GM19468 (cell line): ENCODE data around the gene SNHG17.
"Not testable (repeated sequence)": the region's sequence is repeated elsewhere in the genome, so short reads cannot be mapped to it uniquely, and the experiment has no call there.

Experiments used
- ATAC-seq: cut with Tn5 transposase; IDR thresholded peaks from one replicate; pipeline ENCODE4 v1.9.1; 2021; ENCODE audit warnings: mild to moderate bottlenecking, moderate library complexity, moderate number of reproducible peaks; ENCODE audit not compliant: unreplicated experiment; ENCODE audit errors: extremely low read depth

SNHG17 gene

DNA sequence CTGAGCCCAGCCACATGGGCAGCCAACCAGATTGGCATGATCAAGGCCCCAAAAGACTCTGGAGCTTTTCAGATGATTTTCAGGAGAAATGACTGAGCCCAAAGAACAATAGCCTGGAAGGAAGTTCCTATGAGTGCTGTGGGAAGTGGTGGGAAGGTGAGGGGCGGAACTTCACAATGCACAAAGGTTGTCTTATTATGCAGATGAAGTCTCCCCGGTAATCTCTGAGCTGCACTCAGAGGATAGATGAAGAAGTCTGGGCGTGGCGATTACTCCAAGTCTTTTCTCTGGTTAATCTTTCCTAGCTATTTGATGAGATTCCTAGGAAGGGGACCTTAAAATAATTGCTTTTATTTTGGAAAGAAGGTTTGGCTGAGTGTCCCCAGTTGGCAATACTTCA is 52.0 kb downstream of the SNHG17 start:
- no peak for ATAC-seq

DNA sequence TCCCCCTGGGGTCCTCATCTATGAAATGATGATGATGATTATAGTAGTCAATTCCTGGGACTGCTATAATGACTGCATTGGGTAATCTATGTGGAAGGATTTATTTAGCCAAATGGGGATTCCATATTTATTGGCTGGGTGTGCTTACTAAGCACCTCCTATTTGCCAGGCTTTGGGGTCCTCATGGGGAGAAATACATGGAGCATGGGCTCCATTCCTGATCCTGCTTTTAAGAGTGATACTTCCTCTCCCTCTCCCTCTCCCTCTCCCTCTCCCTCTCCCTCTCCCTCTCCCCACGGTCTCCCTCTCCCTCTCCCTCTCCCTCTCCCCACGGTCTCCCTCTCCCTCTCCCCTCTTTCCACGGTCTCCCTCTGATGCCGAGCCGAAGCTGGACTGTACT is 57.3 kb downstream of the SNHG17 start:
- not testable (repeated sequence) for ATAC-seq

DNA sequence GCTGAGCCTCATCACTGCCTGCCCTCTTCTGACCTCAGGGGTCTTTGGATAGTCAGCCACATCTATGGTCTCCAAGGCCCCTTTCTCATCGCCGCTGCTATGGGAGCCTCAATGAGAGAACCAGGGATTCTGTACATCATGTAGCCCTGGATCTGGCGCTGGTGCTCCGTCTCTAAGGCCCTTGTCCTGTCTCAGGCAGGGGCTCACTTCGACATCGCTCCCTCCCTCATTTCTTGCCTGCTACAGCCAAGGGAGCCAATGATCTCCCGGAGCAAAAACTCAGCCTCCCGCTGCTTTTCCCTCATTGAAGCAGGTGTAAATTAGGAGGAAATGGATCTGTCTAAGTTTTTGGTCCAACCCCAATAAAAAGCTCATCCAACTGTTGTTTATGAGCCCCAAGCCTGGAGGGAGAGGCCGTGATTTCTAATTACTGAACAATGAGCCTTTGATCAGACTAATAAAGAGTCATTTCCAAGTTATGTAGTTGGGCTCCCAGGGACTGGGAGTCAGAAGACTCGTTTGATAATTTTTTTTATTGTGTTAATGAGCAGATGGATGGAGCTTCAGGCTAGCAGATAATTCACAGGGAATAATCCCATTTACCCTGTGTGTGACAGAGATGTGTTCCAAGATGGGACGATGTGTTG is 58.0 kb downstream of the SNHG17 start:
- ATAC-seq = no peak

DNA sequence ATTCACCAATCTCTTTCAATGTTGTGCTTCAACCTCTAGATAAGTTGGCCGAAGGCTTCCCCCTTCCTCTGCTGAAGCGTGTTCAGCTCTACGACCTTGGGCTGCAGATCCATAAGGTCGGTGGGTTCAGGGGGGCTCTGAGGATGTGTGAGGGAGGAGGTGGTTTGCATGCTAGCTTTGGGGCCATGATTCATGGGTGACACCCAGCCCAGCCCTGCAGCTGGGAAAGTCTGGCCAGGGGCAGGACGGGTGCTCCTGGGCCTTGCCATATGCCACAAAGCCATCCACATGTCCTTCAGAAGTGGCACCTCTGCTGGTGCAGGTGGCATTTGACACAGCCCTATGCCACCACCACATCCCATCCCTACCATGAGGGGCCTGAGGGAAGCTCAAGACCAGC is 61.2 kb downstream of the SNHG17 start:
- no peak for ATAC-seq

DNA sequence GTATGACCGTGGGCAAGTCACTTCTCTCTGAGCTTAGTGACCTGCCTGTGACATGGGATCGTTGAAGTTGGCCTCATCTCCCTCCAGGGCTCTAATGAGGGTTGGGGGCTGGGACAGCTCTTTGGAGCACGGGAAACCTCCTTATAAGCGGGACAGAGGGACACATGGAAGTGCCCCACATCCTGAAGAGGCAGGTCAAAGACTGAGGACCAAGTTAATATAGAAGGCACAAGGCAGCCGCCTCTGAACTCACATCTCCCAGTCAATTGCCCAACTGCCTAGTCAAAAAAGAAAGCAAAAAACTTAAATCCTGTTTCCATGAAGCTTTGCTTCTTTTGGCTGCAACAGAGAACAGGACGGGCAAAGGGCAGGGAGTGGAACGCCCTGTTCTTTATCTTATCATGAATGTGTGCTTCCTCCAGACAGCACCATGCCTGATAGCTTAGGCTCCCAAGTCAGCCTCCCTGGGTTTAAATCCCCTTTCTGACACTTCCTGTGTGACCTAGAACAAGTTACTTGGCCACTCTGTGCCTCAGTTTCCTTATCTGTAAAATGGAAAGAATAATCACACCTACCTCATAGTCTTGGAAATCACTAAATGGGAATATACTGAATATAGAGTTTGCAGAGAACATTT is 61.8 kb downstream of the SNHG17 start:
- no peak for ATAC-seq

DNA sequence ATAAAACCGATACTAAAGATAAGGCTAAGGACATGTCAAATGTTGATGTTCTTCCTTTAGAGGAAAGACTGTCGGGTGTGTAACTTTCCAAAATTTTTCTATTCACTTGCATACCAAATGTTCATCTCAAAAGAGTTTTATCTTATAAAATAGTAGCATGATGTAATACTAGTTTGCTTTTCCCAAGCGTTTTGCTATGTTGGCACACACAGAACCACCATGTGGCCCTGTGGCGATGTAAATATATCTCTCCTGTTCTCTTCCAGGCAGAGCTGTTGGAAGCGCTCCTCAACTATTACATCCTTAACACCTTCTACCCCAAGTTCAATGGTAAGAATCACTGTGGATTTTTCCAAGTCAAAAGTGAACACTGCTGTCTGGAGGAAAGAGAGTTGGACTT is 62.3 kb downstream of the SNHG17 start:
- no peak for ATAC-seq
